ENCODE data around the gene ZDHHC15. TPM values are rescaled to one million over a fixed set of nuclear protein-coding genes. Genes with fewer than 3 reads are reported as not detected.
"Not testable (repeated sequence)": the region's sequence is repeated elsewhere in the genome, so short reads cannot be mapped to it uniquely, and the experiment has no call there.

The ZDHHC15 gene
- total RNA-seq, 1 donor from 2014 or later = 6.3 TPM

- no peak overlapping the region for H3K27ac ChIP-seq
- no peaks in the 10 kb centered on the region for H3K79me2 ChIP-seq (ENCODE audit: low read depth)
Observed at GRCh38 chrX:75337525-75337924, 185.3 kb downstream of the ZDHHC15 start.

DNA sequence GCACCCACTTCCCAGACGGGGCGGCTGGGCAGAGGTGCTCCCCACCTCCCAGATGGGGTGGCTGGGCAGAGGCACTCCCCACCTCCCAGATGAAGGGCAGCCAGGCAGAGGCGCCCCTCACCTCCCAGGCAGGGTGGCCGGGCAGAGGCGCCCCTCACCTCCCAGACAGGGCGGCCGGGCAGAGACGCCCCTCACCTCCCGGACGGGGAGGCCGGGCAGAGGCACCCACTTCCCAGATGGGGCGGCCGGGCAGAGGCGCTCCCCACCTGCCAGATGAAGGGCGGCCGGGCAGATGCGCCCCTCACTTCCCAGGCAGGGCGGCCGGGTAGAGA, 187.7 kb downstream of the ZDHHC15 start:
- peaks cover 1% of the 10 kb centered on the region for H3K36me3 Mint-ChIP-seq
- DNase-seq (ENCODE audit: low spot score) = no peak
- H3K9me3 ChIP-seq (ENCODE audit: low read depth) = peaks cover 30% of the 10 kb centered on the region
- no peaks in the 10 kb centered on the region for H3K27me3 Mint-ChIP-seq (ENCODE audit: insufficient read depth, low read depth)
- no peak overlapping the region for H3K4me2 ChIP-seq
- no peaks in the 10 kb centered on the region for H3K27me3 ChIP-seq
- no peaks in the 10 kb centered on the region for H3K79me2 ChIP-seq (ENCODE audit: low read depth)
- no peak overlapping the region for H3K9ac ChIP-seq
- no peaks in the 10 kb centered on the region for H3K4me1 ChIP-seq
- TF ChIP-seq EZH2phosphoT487 (IDR thresholded peaks at IDR 0.05) = no peak
- TF ChIP-seq, protein P1, sequence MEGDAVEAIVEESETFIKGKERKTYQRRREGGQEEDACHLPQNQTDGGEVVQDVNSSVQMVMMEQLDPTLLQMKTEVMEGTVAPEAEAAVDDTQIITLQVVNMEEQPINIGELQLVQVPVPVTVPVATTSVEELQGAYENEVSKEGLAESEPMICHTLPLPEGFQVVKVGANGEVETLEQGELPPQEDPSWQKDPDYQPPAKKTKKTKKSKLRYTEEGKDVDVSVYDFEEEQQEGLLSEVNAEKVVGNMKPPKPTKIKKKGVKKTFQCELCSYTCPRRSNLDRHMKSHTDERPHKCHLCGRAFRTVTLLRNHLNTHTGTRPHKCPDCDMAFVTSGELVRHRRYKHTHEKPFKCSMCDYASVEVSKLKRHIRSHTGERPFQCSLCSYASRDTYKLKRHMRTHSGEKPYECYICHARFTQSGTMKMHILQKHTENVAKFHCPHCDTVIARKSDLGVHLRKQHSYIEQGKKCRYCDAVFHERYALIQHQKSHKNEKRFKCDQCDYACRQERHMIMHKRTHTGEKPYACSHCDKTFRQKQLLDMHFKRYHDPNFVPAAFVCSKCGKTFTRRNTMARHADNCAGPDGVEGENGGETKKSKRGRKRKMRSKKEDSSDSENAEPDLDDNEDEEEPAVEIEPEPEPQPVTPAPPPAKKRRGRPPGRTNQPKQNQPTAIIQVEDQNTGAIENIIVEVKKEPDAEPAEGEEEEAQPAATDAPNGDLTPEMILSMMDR (IDR thresholded peaks at IDR 0.05) = no peak
- no peak for TF ChIP-seq EZH2 (IDR thresholded peaks at IDR 0.05)
- H4K20me1 ChIP-seq (ENCODE audit: low read depth) = no peaks in the 10 kb centered on the region
- no peak overlapping the region for H3K27ac Mint-ChIP-seq
- no peak overlapping the region for H3K27ac ChIP-seq
- peaks cover 37% of the 10 kb centered on the region for H3K9me3 Mint-ChIP-seq
- H3K36me3 ChIP-seq = peaks cover 4% of the 10 kb centered on the region
- H3K4me1 Mint-ChIP-seq = no peaks in the 10 kb centered on the region
- no peak overlapping the region for H2AFZ ChIP-seq (replicated peaks)
- H3F3A ChIP-seq (ENCODE audit: low read depth) = no peaks in the 10 kb centered on the region
- H3K4me3 ChIP-seq = no peak overlapping the region
- no peak overlapping the region for H3K4me3 Mint-ChIP-seq

More at GRCh38 chrX:75337525-75337924, 185.3 kb downstream of the ZDHHC15 start:
- DNase-seq (ENCODE audit: low spot score) = no peak
- Histone ChIP-seq H3K27me3 (no peaks in the 10 kb centered on the region), H3F3A (ENCODE audit: low read depth) (no peaks in the 10 kb centered on the region), H2AFZ (replicated peaks) (no peak overlapping the region), H4K20me1 (ENCODE audit: low read depth) (no peaks in the 10 kb centered on the region), H3K9ac (no peak overlapping the region), H3K4me3 (no peak overlapping the region), H3K4me2 (no peak overlapping the region), H3K36me3 (no peaks in the 10 kb centered on the region), H3K9me3 (ENCODE audit: low read depth) (peaks cover 10% of the 10 kb centered on the region), H3K4me1 (no peaks in the 10 kb centered on the region)
- Mint-ChIP-seq H3K4me3 (no peak overlapping the region), H3K9me3 (peaks cover 26% of the 10 kb centered on the region), H3K36me3 (peaks cover 1% of the 10 kb centered on the region), H3K27me3 (ENCODE audit: insufficient read depth, low read depth) (no peaks in the 10 kb centered on the region), H3K27ac (no peak overlapping the region), H3K4me1 (no peaks in the 10 kb centered on the region)
- TF ChIP-seq EZH2phosphoT487 (IDR thresholded peaks at IDR 0.05) = no peak
- TF ChIP-seq EZH2 (IDR thresholded peaks at IDR 0.05) = no peak
- TF ChIP-seq, protein P1 (IDR thresholded peaks at IDR 0.05) = no peak

- peaks cover 42% of the 10 kb centered on the region for H3K9me3 Mint-ChIP-seq
Observed at GRCh38 chrX:75334407-75335126, 188.3 kb downstream of the ZDHHC15 start.

GRCh38 chrX:75327607-75328006, 195.2 kb downstream of the ZDHHC15 start:
- no peaks in the 10 kb centered on the region for H3K4me1 Mint-ChIP-seq
- H3K9me3 ChIP-seq (ENCODE audit: low read depth) = peaks cover 20% of the 10 kb centered on the region
- DNase-seq (ENCODE audit: low spot score) = no peak
- H3K4me2 ChIP-seq = no peak overlapping the region
- no peak overlapping the region for H3K27ac ChIP-seq
- peaks cover 31% of the 10 kb centered on the region for H3K9me3 Mint-ChIP-seq
- no peaks in the 10 kb centered on the region for H3K4me1 ChIP-seq
- no peak for TF ChIP-seq EZH2phosphoT487 (IDR thresholded peaks at IDR 0.05)
- TF ChIP-seq, protein P1 (IDR thresholded peaks at IDR 0.05) = no peak
- TF ChIP-seq EZH2 (IDR thresholded peaks at IDR 0.05) = no peak
- H4K20me1 ChIP-seq (ENCODE audit: low read depth) = no peaks in the 10 kb centered on the region
- peaks cover 13% of the 10 kb centered on the region for H3K36me3 Mint-ChIP-seq
- H3F3A ChIP-seq (ENCODE audit: low read depth) = no peaks in the 10 kb centered on the region
- no peaks in the 10 kb centered on the region for H3K27me3 ChIP-seq
- no peak overlapping the region for H3K9ac ChIP-seq
- no peak overlapping the region for H3K4me3 ChIP-seq
- no peaks in the 10 kb centered on the region for H3K27me3 Mint-ChIP-seq (ENCODE audit: insufficient read depth, low read depth)
- H3K4me3 Mint-ChIP-seq = no peak overlapping the region
- H2AFZ ChIP-seq (replicated peaks) = no peak overlapping the region
- peaks cover 4% of the 10 kb centered on the region for H3K36me3 ChIP-seq
- no peak overlapping the region for H3K27ac Mint-ChIP-seq
- H3K79me2 ChIP-seq (ENCODE audit: low read depth) = no peaks in the 10 kb centered on the region

More at GRCh38 chrX:75334407-75335126, 188.3 kb downstream of the ZDHHC15 start:
- not testable (repeated sequence) for DNase-seq (ENCODE audit: low spot score); H3K9ac ChIP-seq; H3K4me2 ChIP-seq; H3K36me3 ChIP-seq; H3K27ac Mint-ChIP-seq; H3K27me3 ChIP-seq; H4K20me1 ChIP-seq (ENCODE audit: low read depth); H2AFZ ChIP-seq (replicated peaks); H3K79me2 ChIP-seq (ENCODE audit: low read depth); H3K4me3 ChIP-seq; H3K36me3 Mint-ChIP-seq; H3F3A ChIP-seq (ENCODE audit: low read depth); H3K4me3 Mint-ChIP-seq; H3K4me1 Mint-ChIP-seq; H3K4me1 ChIP-seq; H3K27ac ChIP-seq; H3K27me3 Mint-ChIP-seq (ENCODE audit: insufficient read depth, low read depth)
- peaks cover 30% of the 10 kb centered on the region for H3K9me3 ChIP-seq (ENCODE audit: low read depth)
